ENCODE results near the gene MYL11.

DNA sequence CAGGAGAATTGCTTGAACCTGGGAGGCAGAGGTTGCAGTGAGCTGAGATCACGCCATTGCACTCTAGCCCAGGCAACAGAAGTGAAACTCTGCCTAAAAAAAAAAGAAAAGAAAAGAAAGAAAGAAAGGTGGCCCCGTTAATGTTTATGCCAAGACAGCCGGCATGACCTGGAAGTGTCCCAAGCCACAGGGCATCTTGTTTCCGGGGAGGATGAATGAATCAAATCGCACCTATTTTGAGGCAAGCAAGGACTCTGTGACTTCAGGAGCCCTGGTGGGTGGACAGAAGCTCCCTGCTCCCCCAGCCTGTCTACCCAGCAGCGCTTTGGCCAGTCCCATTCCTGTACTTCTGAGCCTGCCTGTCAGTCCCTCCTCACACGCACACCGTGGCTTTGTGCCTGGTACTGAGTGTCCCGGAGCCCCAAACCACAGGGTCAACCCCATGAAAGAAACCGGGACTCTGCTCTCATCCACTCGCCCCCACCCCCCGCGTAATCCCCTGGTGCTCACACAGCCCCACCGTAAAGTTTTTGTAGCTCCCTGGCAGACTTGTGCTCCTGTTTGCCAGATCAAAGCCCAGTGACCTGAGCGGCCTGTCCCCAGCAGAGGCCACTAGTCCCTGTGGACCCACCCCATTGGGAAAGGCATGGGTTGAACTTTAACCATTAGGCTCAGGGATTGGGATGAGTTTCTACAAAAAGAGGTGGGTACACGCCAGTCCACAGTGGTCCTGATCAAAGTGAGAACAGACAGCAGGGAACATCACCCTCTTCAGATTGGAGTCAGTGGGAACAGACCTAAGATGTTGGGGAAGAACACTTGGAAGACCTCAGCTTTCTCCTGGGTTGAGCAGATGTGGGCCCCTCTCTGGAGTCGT is 38.8 kb upstream of the MYL11 start:
- TF ChIP-seq YY1 (tag by site-specific recombination; IDR thresholded peaks at IDR 0.05) (no peak), ZNF23 (tag by site-specific recombination; IDR thresholded peaks at IDR 0.05; ENCODE audit: borderline replicate concordance) (no peak), ZNF138 (tag by site-specific recombination; IDR thresholded peaks at IDR 0.05; ENCODE audit: borderline replicate concordance) (no peak), ZNF121 (tag by site-specific recombination; IDR thresholded peaks at IDR 0.05) (no peak), ZNF530 (tag by site-specific recombination; IDR thresholded peaks at IDR 0.05; ENCODE audit: low read depth) (no peak)
- TF ChIP-seq, protein P1, sequence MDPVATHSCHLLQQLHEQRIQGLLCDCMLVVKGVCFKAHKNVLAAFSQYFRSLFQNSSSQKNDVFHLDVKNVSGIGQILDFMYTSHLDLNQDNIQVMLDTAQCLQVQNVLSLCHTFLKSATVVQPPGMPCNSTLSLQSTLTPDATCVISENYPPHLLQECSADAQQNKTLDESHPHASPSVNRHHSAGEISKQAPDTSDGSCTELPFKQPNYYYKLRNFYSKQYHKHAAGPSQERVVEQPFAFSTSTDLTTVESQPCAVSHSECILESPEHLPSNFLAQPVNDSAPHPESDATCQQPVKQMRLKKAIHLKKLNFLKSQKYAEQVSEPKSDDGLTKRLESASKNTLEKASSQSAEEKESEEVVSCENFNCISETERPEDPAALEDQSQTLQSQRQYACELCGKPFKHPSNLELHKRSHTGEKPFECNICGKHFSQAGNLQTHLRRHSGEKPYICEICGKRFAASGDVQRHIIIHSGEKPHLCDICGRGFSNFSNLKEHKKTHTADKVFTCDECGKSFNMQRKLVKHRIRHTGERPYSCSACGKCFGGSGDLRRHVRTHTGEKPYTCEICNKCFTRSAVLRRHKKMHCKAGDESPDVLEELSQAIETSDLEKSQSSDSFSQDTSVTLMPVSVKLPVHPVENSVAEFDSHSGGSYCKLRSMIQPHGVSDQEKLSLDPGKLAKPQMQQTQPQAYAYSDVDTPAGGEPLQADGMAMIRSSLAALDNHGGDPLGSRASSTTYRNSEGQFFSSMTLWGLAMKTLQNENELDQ (tag by site-specific recombination; IDR thresholded peaks at IDR 0.05; ENCODE audit: low read depth), result no peak
- TF ChIP-seq, protein P2, sequence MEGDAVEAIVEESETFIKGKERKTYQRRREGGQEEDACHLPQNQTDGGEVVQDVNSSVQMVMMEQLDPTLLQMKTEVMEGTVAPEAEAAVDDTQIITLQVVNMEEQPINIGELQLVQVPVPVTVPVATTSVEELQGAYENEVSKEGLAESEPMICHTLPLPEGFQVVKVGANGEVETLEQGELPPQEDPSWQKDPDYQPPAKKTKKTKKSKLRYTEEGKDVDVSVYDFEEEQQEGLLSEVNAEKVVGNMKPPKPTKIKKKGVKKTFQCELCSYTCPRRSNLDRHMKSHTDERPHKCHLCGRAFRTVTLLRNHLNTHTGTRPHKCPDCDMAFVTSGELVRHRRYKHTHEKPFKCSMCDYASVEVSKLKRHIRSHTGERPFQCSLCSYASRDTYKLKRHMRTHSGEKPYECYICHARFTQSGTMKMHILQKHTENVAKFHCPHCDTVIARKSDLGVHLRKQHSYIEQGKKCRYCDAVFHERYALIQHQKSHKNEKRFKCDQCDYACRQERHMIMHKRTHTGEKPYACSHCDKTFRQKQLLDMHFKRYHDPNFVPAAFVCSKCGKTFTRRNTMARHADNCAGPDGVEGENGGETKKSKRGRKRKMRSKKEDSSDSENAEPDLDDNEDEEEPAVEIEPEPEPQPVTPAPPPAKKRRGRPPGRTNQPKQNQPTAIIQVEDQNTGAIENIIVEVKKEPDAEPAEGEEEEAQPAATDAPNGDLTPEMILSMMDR (tag by site-specific recombination; IDR thresholded peaks at IDR 0.05), result no peak
- TF ChIP-seq, protein P3, sequence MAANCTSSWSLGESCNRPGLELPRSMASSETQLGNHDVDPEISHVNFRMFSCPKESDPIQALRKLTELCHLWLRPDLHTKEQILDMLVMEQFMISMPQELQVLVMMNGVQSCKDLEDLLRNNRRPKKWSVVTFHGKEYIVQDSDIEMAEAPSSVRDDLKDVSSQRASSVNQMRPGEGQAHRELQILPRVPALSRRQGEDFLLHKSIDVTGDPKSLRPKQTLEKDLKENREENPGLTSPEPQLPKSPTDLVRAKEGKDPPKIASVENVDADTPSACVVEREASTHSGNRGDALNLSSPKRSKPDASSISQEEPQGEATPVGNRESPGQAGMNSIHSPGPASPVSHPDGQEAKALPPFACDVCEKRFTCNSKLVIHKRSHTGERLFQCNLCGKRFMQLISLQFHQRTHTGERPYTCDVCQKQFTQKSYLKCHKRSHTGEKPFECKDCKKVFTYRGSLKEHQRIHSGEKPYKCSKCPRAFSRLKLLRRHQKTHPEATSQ (tag by site-specific recombination; IDR thresholded peaks at IDR 0.05), result no peak
- TF ChIP-seq, protein P4, sequence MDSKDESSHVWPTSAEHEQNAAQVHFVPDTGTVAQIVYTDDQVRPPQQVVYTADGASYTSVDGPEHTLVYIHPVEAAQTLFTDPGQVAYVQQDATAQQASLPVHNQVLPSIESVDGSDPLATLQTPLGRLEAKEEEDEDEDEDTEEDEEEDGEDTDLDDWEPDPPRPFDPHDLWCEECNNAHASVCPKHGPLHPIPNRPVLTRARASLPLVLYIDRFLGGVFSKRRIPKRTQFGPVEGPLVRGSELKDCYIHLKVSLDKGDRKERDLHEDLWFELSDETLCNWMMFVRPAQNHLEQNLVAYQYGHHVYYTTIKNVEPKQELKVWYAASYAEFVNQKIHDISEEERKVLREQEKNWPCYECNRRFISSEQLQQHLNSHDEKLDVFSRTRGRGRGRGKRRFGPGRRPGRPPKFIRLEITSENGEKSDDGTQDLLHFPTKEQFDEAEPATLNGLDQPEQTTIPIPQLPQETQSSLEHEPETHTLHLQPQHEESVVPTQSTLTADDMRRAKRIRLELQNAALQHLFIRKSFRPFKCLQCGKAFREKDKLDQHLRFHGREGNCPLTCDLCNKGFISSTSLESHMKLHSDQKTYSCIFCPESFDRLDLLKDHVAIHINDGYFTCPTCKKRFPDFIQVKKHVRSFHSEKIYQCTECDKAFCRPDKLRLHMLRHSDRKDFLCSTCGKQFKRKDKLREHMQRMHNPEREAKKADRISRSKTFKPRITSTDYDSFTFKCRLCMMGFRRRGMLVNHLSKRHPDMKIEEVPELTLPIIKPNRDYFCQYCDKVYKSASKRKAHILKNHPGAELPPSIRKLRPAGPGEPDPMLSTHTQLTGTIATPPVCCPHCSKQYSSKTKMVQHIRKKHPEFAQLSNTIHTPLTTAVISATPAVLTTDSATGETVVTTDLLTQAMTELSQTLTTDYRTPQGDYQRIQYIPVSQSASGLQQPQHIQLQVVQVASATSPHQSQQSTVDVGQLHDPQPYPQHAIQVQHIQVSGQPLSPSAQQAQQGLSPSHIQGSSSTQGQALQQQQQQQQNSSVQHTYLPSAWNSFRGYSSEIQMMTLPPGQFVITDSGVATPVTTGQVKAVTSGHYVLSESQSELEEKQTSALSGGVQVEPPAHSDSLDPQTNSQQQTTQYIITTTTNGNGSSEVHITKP (tag by site-specific recombination; IDR thresholded peaks at IDR 0.05), result peak; percentile 76

Measured in HEK293 (cell line).